CD4-positive, alpha-beta T cell (primary cell): ENCODE results near the gene ERC2. TPM values are rescaled to one million over a fixed set of nuclear protein-coding genes. Genes with fewer than 3 reads are reported as not detected.

Experiments used
- ATAC-seq: fragments of 200-7000 bp; cut with Tn5 transposase; one replicate; pipeline ENCODE4 v1.10.0; 2022; ENCODE audit warnings: mild to moderate bottlenecking; ENCODE audit not compliant: poor library complexity
- CTCF ChIA-PET: fragments of 350-600 bp; sonication (Branson Sonifier 250); formaldehyde crosslinking; loops from one replicate; lab custom pipeline; 2021; ENCODE audit warnings: antibody characterized with exemption, inconsistent platforms; lab: Charles Lee
- POLR2A ChIA-PET: fragments of 350-600 bp; sonication (Branson Sonifier 250); formaldehyde crosslinking; loops from one replicate; lab custom pipeline; 2021; ENCODE audit warnings: antibody characterized with exemption, inconsistent platforms; lab: Charles Lee
- DNase-seq, 14 experiments: peaks; one replicate each; pipeline ENCODE4 v3.0.0-alpha.2; 2013 to 2020; ENCODE audit warnings: mixed read lengths in 2 of 14
- H3K27ac ChIP-seq, 2 donors: one replicate each; pipeline versions ENCODE4 v1.5.1 to v1.7.0; 2013; ENCODE audit warnings: low read length in 2 of 2, low read depth in 1 of 2, mild to moderate bottlenecking in 1 of 2
- H3K27me3 ChIP-seq, 2 experiments: 1 replicate in 1 of 2; 2 replicates in 1 of 2; pipeline versions ENCODE4 v1.6.1 to v1.7.0; 2013; ENCODE audit warnings: low read length in 2 of 2, control low read depth in 1 of 2, mild to moderate bottlenecking in 1 of 2, moderate library complexity in 1 of 2; ENCODE audit not compliant: insufficient read depth in 2 of 2, control insufficient read depth in 1 of 2
- H3K36me3 ChIP-seq: one replicate; pipeline ENCODE4 v1.6.1; 2013; ENCODE audit warnings: low read length, control low read depth; ENCODE audit not compliant: insufficient read depth
- H3K4me1 ChIP-seq: one replicate; pipeline ENCODE4 v1.6.1; 2013; ENCODE audit warnings: low read length, control low read depth; ENCODE audit not compliant: insufficient read depth
- H3K4me3 ChIP-seq: one replicate; pipeline ENCODE4 v1.5.1; 2013; ENCODE audit warnings: mild to moderate bottlenecking, low read length, moderate library complexity
- H3K9me3 ChIP-seq, 2 experiments: 1 replicate in 1 of 2; 2 replicates in 1 of 2; pipeline versions ENCODE4 v1.6.1 to v1.7.0; 2013; ENCODE audit warnings: low read length in 2 of 2, mild to moderate bottlenecking in 2 of 2, control low read depth in 1 of 2, moderate library complexity in 1 of 2; ENCODE audit not compliant: control insufficient read depth in 1 of 2, insufficient read depth in 1 of 2
- H3K27ac Mint-ChIP-seq: one replicate; pipeline ENCODE4 v1.8.0; 2020; ENCODE audit warnings: mixed read lengths
- H3K27me3 Mint-ChIP-seq: one replicate; pipeline ENCODE4 v1.8.0; 2021; ENCODE audit warnings: mixed read lengths
- H3K36me3 Mint-ChIP-seq: one replicate; pipeline ENCODE4 v1.8.0; 2021; ENCODE audit warnings: low read depth, mixed read lengths
- H3K4me1 Mint-ChIP-seq: one replicate; pipeline ENCODE4 v1.8.0; 2021; ENCODE audit warnings: low read depth, mixed read lengths
- H3K4me3 Mint-ChIP-seq: one replicate; pipeline ENCODE4 v1.8.0; 2020; ENCODE audit warnings: mild to moderate bottlenecking, mixed read lengths
- H3K9me3 Mint-ChIP-seq: one replicate; pipeline ENCODE4 v1.8.0; 2020; ENCODE audit warnings: mixed read lengths
- CTCF ChIP-seq: fragments of 200-600 bp; IDR thresholded peaks from one replicate; pipeline ENCODE4 v1.8.0; 2022; ENCODE audit warnings: antibody characterized with exemption, mild to moderate bottlenecking
- intact Hi-C, 2 experiments: fragments of 100-400 bp; cut with DNase I in 1 of 2; cut with micrococcal nuclease in 1 of 2; formaldehyde crosslinking; loops; one replicate each; pipeline versions ENCODE4 v1.15.1 to v1.9.0; 2023 to 2025; cut with DNase I, micrococcal nuclease
- total RNA-seq, 174 experiments: library from RNA in 2 of 174; stranded (reverse) in 2 of 174; gene quantifications; one replicate each; pipeline ENCODE4 v1.2.3 and lab custom pipeline; 2021 to 2026

The ERC2 gene
- total RNA-seq, 2 experiments from 2014 or later, result not detected

DNA sequence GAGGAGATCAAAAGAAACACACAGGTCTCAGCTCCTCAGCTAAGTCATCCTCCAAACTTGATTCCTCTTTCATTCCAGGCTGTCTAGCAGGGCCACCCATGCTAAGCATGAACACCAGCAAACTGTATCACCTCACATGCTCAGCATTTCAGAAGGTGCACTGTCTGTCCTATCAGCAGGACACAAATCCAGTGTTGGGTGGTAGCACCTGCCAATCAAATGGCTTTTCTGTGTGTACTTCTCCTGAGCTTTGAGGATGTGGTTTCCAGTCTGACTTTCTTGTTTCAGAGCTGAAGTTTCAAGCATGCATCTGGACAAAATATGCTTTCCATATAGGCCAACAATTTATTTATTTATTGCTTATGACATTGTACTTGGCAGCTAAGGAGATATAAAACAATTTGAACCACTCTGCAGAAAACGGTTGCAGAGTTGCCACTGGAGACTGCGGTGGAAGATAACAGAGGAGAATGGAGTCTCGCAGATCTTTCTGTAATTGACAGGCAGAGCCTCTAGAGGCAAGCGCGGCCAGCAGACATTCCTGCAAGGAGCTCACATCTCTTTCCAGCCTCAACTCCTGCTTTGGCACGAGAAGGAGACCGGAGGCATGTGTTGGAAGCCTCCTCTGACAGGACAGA lies 814.0 kb downstream of the ERC2 start:
- Histone ChIP-seq H3K9me3 (peaks cover 0 to 4% of the 10 kb centered on the region in 2 experiments), H3K36me3 (no peaks in the 10 kb centered on the region), H3K27me3 (peaks cover 0 to 2% of the 10 kb centered on the region in 2 experiments), H3K27ac (no peak overlapping the region), H3K4me3 (no peak overlapping the region), H3K4me1 (no peaks in the 10 kb centered on the region)
- no peak overlapping the region for H3K4me3 Mint-ChIP-seq
- no peaks in the 10 kb centered on the region for H3K27me3 Mint-ChIP-seq
- H3K27ac Mint-ChIP-seq, result no peak overlapping the region
- no peaks in the 10 kb centered on the region for H3K9me3 Mint-ChIP-seq
- no peaks in the 10 kb centered on the region for H3K36me3 Mint-ChIP-seq
- no peak for TF ChIP-seq CTCF
- DNase-seq, result peak in 3 of 14 experiments; percentile 4 to 18 (median 16)
- ChIA-PET POLR2A (no interaction called here), CTCF (no interaction called here)
- peaks cover 7% of the 10 kb centered on the region for H3K4me1 Mint-ChIP-seq
- peak; percentile 49 for ATAC-seq
- intact Hi-C loops, result no loop called here

- Mint-ChIP-seq H3K4me3 (no peak overlapping the region), H3K27ac (no peak overlapping the region), H3K27me3 (no peaks in the 10 kb centered on the region), H3K36me3 (no peaks in the 10 kb centered on the region), H3K4me1 (peaks cover 7% of the 10 kb centered on the region), H3K9me3 (no peaks in the 10 kb centered on the region)
- TF ChIP-seq CTCF, result no peak
- intact Hi-C loops, result no loop called here
- Histone ChIP-seq H3K27me3 (no peaks in the 10 kb centered on the region), H3K27ac (no peak overlapping the region), H3K4me3 (no peak overlapping the region), H3K4me1 (no peaks in the 10 kb centered on the region), H3K9me3 (peaks cover 0 to 7% of the 10 kb centered on the region in 2 experiments), H3K36me3 (no peaks in the 10 kb centered on the region)
- ATAC-seq (no peak), DNase-seq (no peak)
- POLR2A ChIA-PET, result no interaction called here
- CTCF ChIA-PET, result no interaction called here
These were observed 817.3 kb downstream of the ERC2 start for GRCh38 chr3:55651011-55651410.

- Mint-ChIP-seq H3K4me1 (peaks cover 7% of the 10 kb centered on the region), H3K27me3 (no peaks in the 10 kb centered on the region), H3K9me3 (no peaks in the 10 kb centered on the region), H3K27ac (no peak overlapping the region), H3K36me3 (no peaks in the 10 kb centered on the region), H3K4me3 (no peak overlapping the region)
- no peaks in the 10 kb centered on the region for H3K36me3 ChIP-seq
- CTCF ChIA-PET, result no interaction called here
- no peak for TF ChIP-seq CTCF
- no peaks in the 10 kb centered on the region for H3K4me1 ChIP-seq
- H3K4me3 ChIP-seq, result no peak overlapping the region
- H3K9me3 ChIP-seq, result peaks cover 0 to 7% of the 10 kb centered on the region in 2 experiments
- no peak overlapping the region for H3K27ac ChIP-seq
- DNase-seq, result no peak
- no peaks in the 10 kb centered on the region for H3K27me3 ChIP-seq
- no peak for ATAC-seq
- POLR2A ChIA-PET, result no interaction called here
- intact Hi-C loops, result no loop called here
These were observed 818.3 kb downstream of the ERC2 start for GRCh38 chr3:55650011-55650410.
